GM18499 (cell line): ENCODE data around the gene LRRC73.
"Not testable (repeated sequence)": the region's sequence is repeated elsewhere in the genome, so short reads cannot be mapped to it uniquely, and the experiment has no call there.

ENCODE experiments used
- ATAC-seq: cut with Tn5 transposase; IDR thresholded peaks from one replicate; pipeline ENCODE4 v1.9.1; 2021; ENCODE audit warnings: moderate number of reproducible peaks; ENCODE audit not compliant: insufficient read depth, unreplicated experiment

The LRRC73 gene

GRCh38 chr6:43468240-43468639, 41.9 kb downstream of the LRRC73 start:
- no peak for ATAC-seq

GRCh38 chr6:43467752-43468151, 42.4 kb downstream of the LRRC73 start:
- no peak for ATAC-seq

- not testable (repeated sequence) for ATAC-seq
These were observed 42.9 kb downstream of the LRRC73 start for GRCh38 chr6:43467265-43467664.

- no peak for ATAC-seq
These were observed 44.2 kb downstream of the LRRC73 start for GRCh38 chr6:43465948-43466347.

GRCh38 chr6:43464337-43464736, 45.8 kb downstream of the LRRC73 start:
- no peak for ATAC-seq

- ATAC-seq: no peak
These were observed 48.2 kb downstream of the LRRC73 start for GRCh38 chr6:43461936-43462335.

- no peak for ATAC-seq
These were observed 50.1 kb downstream of the LRRC73 start for GRCh38 chr6:43460032-43460431.

GRCh38 chr6:43459535-43459934, 50.6 kb downstream of the LRRC73 start:
- no peak for ATAC-seq

GRCh38 chr6:43458154-43458553, 52.0 kb downstream of the LRRC73 start:
- ATAC-seq: not testable (repeated sequence)

- ATAC-seq: no peak
These were observed 52.5 kb downstream of the LRRC73 start for GRCh38 chr6:43457643-43458042.
